ENCODE data around the gene HECW1.

Gene HECW1

GRCh38 chr7:43244784-43245183 is 132.3 kb downstream of the HECW1 start:
- H3K4me3 ChIP-seq (ENCODE audit: low read depth, low read length), result no peak overlapping the region
- TF ChIP-seq, protein P1, sequence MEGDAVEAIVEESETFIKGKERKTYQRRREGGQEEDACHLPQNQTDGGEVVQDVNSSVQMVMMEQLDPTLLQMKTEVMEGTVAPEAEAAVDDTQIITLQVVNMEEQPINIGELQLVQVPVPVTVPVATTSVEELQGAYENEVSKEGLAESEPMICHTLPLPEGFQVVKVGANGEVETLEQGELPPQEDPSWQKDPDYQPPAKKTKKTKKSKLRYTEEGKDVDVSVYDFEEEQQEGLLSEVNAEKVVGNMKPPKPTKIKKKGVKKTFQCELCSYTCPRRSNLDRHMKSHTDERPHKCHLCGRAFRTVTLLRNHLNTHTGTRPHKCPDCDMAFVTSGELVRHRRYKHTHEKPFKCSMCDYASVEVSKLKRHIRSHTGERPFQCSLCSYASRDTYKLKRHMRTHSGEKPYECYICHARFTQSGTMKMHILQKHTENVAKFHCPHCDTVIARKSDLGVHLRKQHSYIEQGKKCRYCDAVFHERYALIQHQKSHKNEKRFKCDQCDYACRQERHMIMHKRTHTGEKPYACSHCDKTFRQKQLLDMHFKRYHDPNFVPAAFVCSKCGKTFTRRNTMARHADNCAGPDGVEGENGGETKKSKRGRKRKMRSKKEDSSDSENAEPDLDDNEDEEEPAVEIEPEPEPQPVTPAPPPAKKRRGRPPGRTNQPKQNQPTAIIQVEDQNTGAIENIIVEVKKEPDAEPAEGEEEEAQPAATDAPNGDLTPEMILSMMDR (IDR thresholded peaks at IDR 0.05; ENCODE audit: control insufficient read depth, extremely low read depth, insufficient read depth), result no peak
- no peak for DNase-seq (ENCODE audit: low read depth)

GRCh38 chr7:43247757-43248156 is 135.3 kb downstream of the HECW1 start:
- no peak overlapping the region for H3K4me3 ChIP-seq (ENCODE audit: low read depth, low read length)
- TF ChIP-seq, protein P1 (IDR thresholded peaks at IDR 0.05; ENCODE audit: control insufficient read depth, extremely low read depth, insufficient read depth), result no peak
- DNase-seq (ENCODE audit: low read depth), result no peak

DNA sequence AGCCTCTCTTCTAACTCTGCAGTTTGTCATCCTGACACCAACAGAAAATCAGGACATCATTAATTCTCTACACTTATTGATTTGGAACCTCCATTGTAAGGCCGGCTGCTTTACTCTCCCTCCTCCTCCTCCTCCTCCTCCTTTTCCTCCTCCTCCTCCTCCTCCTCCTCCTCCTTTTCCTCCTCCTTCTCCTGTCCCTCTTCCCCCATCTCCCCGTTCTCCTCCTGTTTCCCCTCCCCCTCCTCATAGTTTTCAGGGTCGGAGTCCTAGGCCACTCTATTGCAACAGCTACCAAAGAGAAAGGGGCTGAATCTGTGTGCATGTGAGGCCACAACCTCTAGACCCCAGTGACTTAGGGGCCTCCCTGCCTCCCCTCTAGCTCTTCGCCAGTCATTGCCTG is 136.1 kb downstream of the HECW1 start:
- DNase-seq (ENCODE audit: low read depth), result no peak
- H3K4me3 ChIP-seq (ENCODE audit: low read depth, low read length), result no peak overlapping the region
- TF ChIP-seq, protein P1 (IDR thresholded peaks at IDR 0.05; ENCODE audit: control insufficient read depth, extremely low read depth, insufficient read depth), result no peak

- no peak for DNase-seq (ENCODE audit: low read depth)
- H3K4me3 ChIP-seq (ENCODE audit: low read depth, low read length), result no peak overlapping the region
Observed at GRCh38 chr7:43248961-43249822, 136.7 kb downstream of the HECW1 start.

DNA sequence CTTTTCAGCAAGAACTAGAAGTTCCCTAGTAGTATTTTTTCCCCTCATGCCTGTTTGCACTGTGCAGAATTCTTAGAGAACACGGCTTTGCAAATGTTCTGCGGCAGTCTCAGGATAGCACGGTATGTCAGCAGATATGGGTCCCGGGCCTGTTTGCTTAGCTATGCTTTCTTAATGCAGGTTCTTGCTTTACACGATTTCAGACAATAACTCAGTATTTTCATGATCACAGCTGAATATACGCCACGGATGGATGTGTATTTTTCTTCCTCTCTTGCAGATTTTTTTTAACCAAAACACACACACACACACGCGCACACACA is 137.3 kb downstream of the HECW1 start:
- TF ChIP-seq, protein P1 (IDR thresholded peaks at IDR 0.05; ENCODE audit: control insufficient read depth, extremely low read depth, insufficient read depth), result no peak
- no peak overlapping the region for H3K4me3 ChIP-seq (ENCODE audit: low read depth, low read length)
- no peak for DNase-seq (ENCODE audit: low read depth)

More at GRCh38 chr7:43248961-43249822, 136.7 kb downstream of the HECW1 start:
- TF ChIP-seq, protein P1 (IDR thresholded peaks at IDR 0.05; ENCODE audit: control insufficient read depth, extremely low read depth, insufficient read depth), result no peak

DNA sequence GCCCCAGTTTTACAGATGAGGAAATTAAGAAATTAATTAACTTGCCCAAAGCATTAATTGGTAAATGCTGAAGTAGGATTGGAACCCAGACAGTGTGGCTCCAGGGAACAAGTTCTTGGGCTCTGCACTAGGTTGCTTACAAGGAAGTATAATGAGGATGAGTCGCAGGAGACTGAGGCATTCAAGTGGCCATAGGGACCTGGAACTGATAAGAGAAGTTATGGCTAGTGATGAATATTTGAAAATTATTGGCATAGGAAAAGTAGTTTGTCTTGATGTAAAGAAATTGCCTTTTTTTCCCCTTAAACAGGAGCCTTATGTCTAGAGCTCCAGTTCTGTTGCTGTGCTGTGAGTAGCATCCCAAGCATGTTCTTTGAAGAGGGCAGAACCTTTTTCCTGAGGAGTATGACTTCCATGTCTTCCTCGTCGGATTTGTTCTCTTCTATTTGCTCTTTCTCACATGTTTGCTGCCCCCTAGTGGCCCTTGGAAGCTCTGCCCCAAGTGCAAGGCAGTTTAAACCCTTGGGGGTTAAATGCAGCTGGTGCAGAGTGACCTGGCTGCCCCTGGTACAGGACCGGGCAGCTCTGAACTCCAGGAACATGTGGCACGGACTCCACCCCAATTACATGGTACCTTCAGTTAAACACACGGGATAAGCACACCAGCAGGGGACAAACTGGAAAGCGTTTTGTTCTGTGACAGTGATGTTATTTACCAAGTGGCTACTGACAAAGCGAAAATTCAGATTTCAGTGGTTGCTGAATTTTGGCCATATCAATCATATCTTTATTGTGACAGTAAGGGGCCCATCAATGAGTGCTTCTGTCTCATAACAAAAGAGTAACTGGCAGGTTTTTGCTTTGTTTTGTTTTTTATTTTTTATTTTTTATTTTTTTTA is 148.8 kb downstream of the HECW1 start:
- TF ChIP-seq, protein P1 (IDR thresholded peaks at IDR 0.05; ENCODE audit: control insufficient read depth, extremely low read depth, insufficient read depth), result peak; percentile 94
- peak; percentile 70 for DNase-seq (ENCODE audit: low read depth)
- H3K4me3 ChIP-seq (ENCODE audit: low read depth, low read length), result no peak overlapping the region

Data from LNCaP clone FGC (cell line).